LNCAP (cell line): ENCODE measurements around the gene LRP8.

Experiments
- CTCF ChIP-seq: fragments of 450-650 bp; IDR thresholded peaks from 2 replicates; pipeline ENCODE4 v1.5.1; 2017; ENCODE audit warnings: mild to moderate bottlenecking

The LRP8 gene

GRCh38 chr1:53279296-53280200, 48.3 kb downstream of the LRP8 start:
- TF ChIP-seq CTCF, result no peak

- TF ChIP-seq CTCF, result peak; percentile 88
Measured at GRCh38 chr1:53278298-53278725, 49.6 kb downstream of the LRP8 start.

GRCh38 chr1:53277326-53277725, 50.5 kb downstream of the LRP8 start:
- TF ChIP-seq CTCF, result no peak

GRCh38 chr1:53276902-53277281, 51.0 kb downstream of the LRP8 start:
- TF ChIP-seq CTCF, result no peak

- TF ChIP-seq CTCF, result no peak
Measured at GRCh38 chr1:53276153-53276901, 51.5 kb downstream of the LRP8 start.

GRCh38 chr1:53275566-53275965, 52.3 kb downstream of the LRP8 start:
- TF ChIP-seq CTCF, result no peak

- TF ChIP-seq CTCF, result no peak
Measured at GRCh38 chr1:53274541-53275185, 53.2 kb downstream of the LRP8 start.
